Spleen (tissue), 11 donors: Measurements from ENCODE around the gene INTS6. TPM values are rescaled to one million over a fixed set of nuclear protein-coding genes. Genes with fewer than 3 reads are reported as not detected.

Source experiments
- microRNA-seq, 3 donors: library from miRNA; unstranded; fragments of <30 nt; microRNA quantifications; one replicate each; pipeline versions ENCODE4 to v1.1.0, GENCODE V29; 2019 to 2020
- polyA plus RNA-seq, 3 donors: library from polyadenylated mRNA; stranded (reverse); fragments of 200-250 nt; gene quantifications; one replicate each; pipeline ENCODE4 v1.2.1, GENCODE V29; 2013
- small RNA-seq, 4 donors: library from RNA; depleted of rRNA; stranded (forward); fragments of <200 nt; gene quantifications; one replicate each; pipeline ENCODE3, GENCODE V24; 2016
- total RNA-seq, 7 donors: library from RNA; depleted of rRNA in 3 of 7; stranded (reverse); fragments of >200 nt in 3 of 7; fragmentation: NEBNext Ultra II Directional in 4 of 7; extraction: Animal tissue kit (Norgen Biotek cat#: 25700) in 4 of 7; gene quantifications; one replicate each; pipeline versions ENCODE4 v1.1.0 to v1.2.1, GENCODE V29; 2016 to 2021
- donor health status: healthy with polysubstance abuse.
- donor health status: DM: no; HTN: no; CAD: no; lungs with moderate emphysema.
- donor health status: DM: no; HTN: no; CAD: no.
- donor health status: Bipolar disorder and iron deficiency.
- donor health status: healthy.
- donor health status: DM: no; HTN: no; CAD: no.
- donor health status: DM: yes; HTN: yes; CAD: no.

INTS6 gene
- total and polyA plus RNA-seq, 10 donors = 9.0 to 61.8 (median 45.8) TPM

Small RNA genes within 50 kb of the gene (microRNA-seq; reads per million reads assigned to microRNA genes)
- 0 reads per million in 3 donors for gene MIR5693

Small RNA genes within 50 kb of the gene (small RNA-seq; reads per million reads assigned to genes)
- gene MIR5693 (0 reads per million in 4 donors), gene RN7SL320P (0 reads per million in 4 donors), gene SNRPGP11 (0 reads per million in 4 donors)

Other genes starting within 250 kb of the INTS6 start
- 10 to 100 TPM; 17.3 to 39.9 (median 28.6) TPM for gene FAM124A, start 230.6 kb downstream of the INTS6 start, total RNA-seq
- 1 to 10 TPM; 2.6 to 7.3 (median 4.0) TPM for gene FAM124A, start 230.6 kb downstream of the INTS6 start, polyA plus RNA-seq
- under 1 TPM in 1 of 7 donors, not detected in 6; 0.38 TPM for gene SERPINE3, start 113.3 kb downstream of the INTS6 start, total RNA-seq
- not detected for gene SERPINE3, start 113.3 kb downstream of the INTS6 start, polyA plus RNA-seq
- 10 to 100 TPM; 18.5 to 32.2 (median 25.5) TPM for gene WDFY2, start 131.4 kb upstream of the INTS6 start, total RNA-seq
- 1 to 10 TPM; 3.0 to 4.6 (median 4.5) TPM for gene WDFY2, start 131.4 kb upstream of the INTS6 start, polyA plus RNA-seq